ENCODE results near the gene GLOD4. TPM values are rescaled to one million over a fixed set of nuclear protein-coding genes. Genes with fewer than 3 reads are reported as not detected.

GLOD4 gene, protein sequence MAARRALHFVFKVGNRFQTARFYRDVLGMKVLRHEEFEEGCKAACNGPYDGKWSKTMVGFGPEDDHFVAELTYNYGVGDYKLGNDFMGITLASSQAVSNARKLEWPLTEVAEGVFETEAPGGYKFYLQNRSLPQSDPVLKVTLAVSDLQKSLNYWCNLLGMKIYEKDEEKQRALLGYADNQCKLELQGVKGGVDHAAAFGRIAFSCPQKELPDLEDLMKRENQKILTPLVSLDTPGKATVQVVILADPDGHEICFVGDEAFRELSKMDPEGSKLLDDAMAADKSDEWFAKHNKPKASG
- polyA plus RNA-seq = 231 and 235 TPM in 2 replicates
- 119 and 123 TPM in 2 replicates for polyA minus RNA-seq

DNA sequence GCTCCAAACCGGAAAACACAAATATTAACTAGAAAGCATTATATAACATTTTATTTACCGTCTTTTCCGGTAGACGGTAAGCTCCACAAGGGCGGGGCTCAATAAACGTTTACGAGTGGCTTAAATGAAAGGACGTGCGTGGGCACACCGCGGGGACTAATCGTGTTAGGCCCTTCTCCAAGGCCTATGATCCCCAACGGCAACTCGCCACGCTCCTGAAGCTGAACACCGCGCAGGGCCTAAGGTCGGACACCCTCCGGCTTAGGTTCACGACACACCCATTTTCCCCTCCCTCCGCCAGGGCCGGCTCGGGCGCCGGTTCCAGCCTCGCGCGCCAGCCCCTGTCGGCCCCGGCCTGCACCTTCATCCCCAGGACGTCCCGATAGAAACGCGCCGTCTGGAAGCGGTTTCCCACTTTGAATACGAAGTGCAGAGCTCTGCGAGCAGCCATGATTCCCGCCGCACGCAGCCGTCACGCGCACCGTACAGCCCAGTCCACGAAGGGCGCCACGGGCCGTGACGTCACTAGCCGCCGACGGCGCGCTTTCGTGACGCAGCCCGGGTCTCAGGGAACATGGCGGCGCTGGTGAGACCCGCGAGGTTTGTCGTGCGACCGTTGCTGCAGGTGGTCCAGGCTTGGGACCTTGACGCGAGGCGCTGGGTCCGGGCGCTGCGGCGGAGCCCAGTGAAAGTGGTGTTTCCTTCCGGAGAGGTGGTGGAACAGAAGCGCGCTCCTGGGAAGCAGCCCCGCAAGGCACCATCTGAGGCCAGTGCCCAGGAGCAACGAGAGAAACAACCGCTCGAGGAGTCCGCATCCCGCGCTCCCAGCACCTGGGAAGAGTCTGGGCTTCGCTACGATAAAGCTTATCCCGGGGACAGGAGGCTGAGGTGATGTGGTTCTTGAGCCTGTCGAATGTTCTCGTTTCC lies at the start of gene GLOD4, which contains the start of gene MRM3:
TSS of gene GLOD4 (minus strand) at position 476 of the 927 bp plus-strand sequence. CDS start at position 451, 25 bp downstream.
TSS of gene MRM3 (plus strand) at position 549 of the 927 bp plus-strand sequence. CDS start at position 575, 26 bp downstream.
- H3K79me2 ChIP-seq (replicated peaks; ENCODE audit: insufficient read depth, low read length) = peaks cover 46% of the 10 kb centered on the region

DNA sequence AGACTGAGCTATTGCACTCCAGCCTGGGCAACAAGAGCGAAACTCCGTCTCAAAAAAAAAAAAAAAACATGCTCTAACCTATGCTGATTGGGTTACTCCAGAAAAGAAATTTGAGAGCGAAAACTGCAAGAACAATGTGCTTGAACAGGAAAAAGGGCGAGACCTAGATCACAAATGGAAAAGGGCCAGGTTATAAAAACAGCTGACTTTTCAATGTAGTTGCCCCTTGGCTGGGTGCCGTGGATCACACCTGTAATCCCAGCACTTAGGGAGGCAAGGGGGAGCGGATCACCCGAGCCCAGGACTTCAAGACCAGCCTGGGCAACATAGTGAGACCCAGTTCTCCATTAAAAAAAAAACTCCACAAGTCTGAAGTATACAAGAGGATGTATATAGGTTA lies 48.9 kb upstream of the GLOD4 start:
- H3K79me2 ChIP-seq (replicated peaks; ENCODE audit: insufficient read depth, low read length) = no peaks in the 10 kb centered on the region
- H3K9ac ChIP-seq (ENCODE audit: low read length) = no peak overlapping the region
- H2AFZ ChIP-seq (ENCODE audit: low read depth, low read length) = no peak overlapping the region
- no peaks in the 10 kb centered on the region for H4K20me1 ChIP-seq (ENCODE audit: insufficient read depth)
- H3K9me2 ChIP-seq (ENCODE audit: insufficient read depth, low read length) = no peaks in the 10 kb centered on the region
- no peaks in the 10 kb centered on the region for H3K27me3 ChIP-seq (ENCODE audit: insufficient read depth, low read depth, low read length)
- no peaks in the 10 kb centered on the region for H3F3A ChIP-seq (ENCODE audit: insufficient read depth, low read length, poor library complexity, severe bottlenecking)
- H3K36me3 ChIP-seq (ENCODE audit: insufficient read depth, low read length) = no peaks in the 10 kb centered on the region
- H3K27ac ChIP-seq (ENCODE audit: low read length) = no peak overlapping the region
- no peaks in the 10 kb centered on the region for H3K9me3 ChIP-seq (ENCODE audit: low read length)
- no peak overlapping the region for H3K4me2 ChIP-seq (ENCODE audit: low read length)
- no peak overlapping the region for H3K4me3 ChIP-seq (ENCODE audit: low read length)
- no peak for TF ChIP-seq SMC3 (conservative IDR thresholded peaks at IDR 0.05; ENCODE audit: poor library complexity)
- TF ChIP-seq EZH2 (IDR thresholded peaks at IDR 0.05; ENCODE audit: borderline replicate concordance, insufficient read depth, low read length, poor library complexity, severe bottlenecking) = no peak
- TF ChIP-seq EP300 (conservative IDR thresholded peaks at IDR 0.05; ENCODE audit: poor library complexity, severe bottlenecking) = no peak
- TF ChIP-seq MXI1 (conservative IDR thresholded peaks at IDR 0.05; ENCODE audit: poor library complexity, severe bottlenecking) = no peak
- TF ChIP-seq POLR2AphosphoS5 (IDR thresholded peaks at IDR 0.05) = no peak
- no peak for TF ChIP-seq TAF1 (IDR thresholded peaks at IDR 0.05; ENCODE audit: low read depth)
- no peak for TF ChIP-seq RAD21 (conservative IDR thresholded peaks at IDR 0.05)
- TF ChIP-seq, protein P1, sequence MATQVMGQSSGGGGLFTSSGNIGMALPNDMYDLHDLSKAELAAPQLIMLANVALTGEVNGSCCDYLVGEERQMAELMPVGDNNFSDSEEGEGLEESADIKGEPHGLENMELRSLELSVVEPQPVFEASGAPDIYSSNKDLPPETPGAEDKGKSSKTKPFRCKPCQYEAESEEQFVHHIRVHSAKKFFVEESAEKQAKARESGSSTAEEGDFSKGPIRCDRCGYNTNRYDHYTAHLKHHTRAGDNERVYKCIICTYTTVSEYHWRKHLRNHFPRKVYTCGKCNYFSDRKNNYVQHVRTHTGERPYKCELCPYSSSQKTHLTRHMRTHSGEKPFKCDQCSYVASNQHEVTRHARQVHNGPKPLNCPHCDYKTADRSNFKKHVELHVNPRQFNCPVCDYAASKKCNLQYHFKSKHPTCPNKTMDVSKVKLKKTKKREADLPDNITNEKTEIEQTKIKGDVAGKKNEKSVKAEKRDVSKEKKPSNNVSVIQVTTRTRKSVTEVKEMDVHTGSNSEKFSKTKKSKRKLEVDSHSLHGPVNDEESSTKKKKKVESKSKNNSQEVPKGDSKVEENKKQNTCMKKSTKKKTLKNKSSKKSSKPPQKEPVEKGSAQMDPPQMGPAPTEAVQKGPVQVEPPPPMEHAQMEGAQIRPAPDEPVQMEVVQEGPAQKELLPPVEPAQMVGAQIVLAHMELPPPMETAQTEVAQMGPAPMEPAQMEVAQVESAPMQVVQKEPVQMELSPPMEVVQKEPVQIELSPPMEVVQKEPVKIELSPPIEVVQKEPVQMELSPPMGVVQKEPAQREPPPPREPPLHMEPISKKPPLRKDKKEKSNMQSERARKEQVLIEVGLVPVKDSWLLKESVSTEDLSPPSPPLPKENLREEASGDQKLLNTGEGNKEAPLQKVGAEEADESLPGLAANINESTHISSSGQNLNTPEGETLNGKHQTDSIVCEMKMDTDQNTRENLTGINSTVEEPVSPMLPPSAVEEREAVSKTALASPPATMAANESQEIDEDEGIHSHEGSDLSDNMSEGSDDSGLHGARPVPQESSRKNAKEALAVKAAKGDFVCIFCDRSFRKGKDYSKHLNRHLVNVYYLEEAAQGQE (IDR thresholded peaks at IDR 0.05; ENCODE audit: borderline replicate concordance) = no peak

More for the DNA sequence above, at the start of gene GLOD4, which contains the start of gene MRM3:
- Histone ChIP-seq H3K9ac (ENCODE audit: low read length) (peak within 1 kb of the TSS; percentile 81), H3K27me3 (ENCODE audit: insufficient read depth, low read depth, low read length) (no peaks in the 10 kb centered on the region), H2AFZ (ENCODE audit: low read depth, low read length) (peak within 1 kb of the TSS; percentile 69), H3K4me3 (ENCODE audit: low read length) (peak within 1 kb of the TSS; percentile 96), H3K36me3 (ENCODE audit: insufficient read depth, low read length) (no peaks in the 10 kb centered on the region), H3K27ac (ENCODE audit: low read length) (peak within 1 kb of the TSS; percentile 76), H3K4me2 (ENCODE audit: low read length) (peak within 1 kb of the TSS; percentile 91), H3K9me2 (ENCODE audit: insufficient read depth, low read length) (no peaks in the 10 kb centered on the region), H4K20me1 (ENCODE audit: insufficient read depth) (no peaks in the 10 kb centered on the region), H3F3A (ENCODE audit: insufficient read depth, low read length, poor library complexity, severe bottlenecking) (no peaks in the 10 kb centered on the region), H3K9me3 (ENCODE audit: low read length) (no peaks in the 10 kb centered on the region)
- peak; percentile 63 for TF ChIP-seq SMC3 (conservative IDR thresholded peaks at IDR 0.05; ENCODE audit: poor library complexity)
- TF ChIP-seq RAD21 (conservative IDR thresholded peaks at IDR 0.05) = peak; percentile 41
- TF ChIP-seq EP300 (conservative IDR thresholded peaks at IDR 0.05; ENCODE audit: poor library complexity, severe bottlenecking) = peak; percentile 72
- no peak for TF ChIP-seq EZH2 (IDR thresholded peaks at IDR 0.05; ENCODE audit: borderline replicate concordance, insufficient read depth, low read length, poor library complexity, severe bottlenecking)
- peak; percentile 98 for TF ChIP-seq MXI1 (conservative IDR thresholded peaks at IDR 0.05; ENCODE audit: poor library complexity, severe bottlenecking)
- TF ChIP-seq, protein P1 (IDR thresholded peaks at IDR 0.05; ENCODE audit: borderline replicate concordance) = no peak
- TF ChIP-seq TAF1 (IDR thresholded peaks at IDR 0.05; ENCODE audit: low read depth) = peak; percentile 44
- TF ChIP-seq, protein P2, sequence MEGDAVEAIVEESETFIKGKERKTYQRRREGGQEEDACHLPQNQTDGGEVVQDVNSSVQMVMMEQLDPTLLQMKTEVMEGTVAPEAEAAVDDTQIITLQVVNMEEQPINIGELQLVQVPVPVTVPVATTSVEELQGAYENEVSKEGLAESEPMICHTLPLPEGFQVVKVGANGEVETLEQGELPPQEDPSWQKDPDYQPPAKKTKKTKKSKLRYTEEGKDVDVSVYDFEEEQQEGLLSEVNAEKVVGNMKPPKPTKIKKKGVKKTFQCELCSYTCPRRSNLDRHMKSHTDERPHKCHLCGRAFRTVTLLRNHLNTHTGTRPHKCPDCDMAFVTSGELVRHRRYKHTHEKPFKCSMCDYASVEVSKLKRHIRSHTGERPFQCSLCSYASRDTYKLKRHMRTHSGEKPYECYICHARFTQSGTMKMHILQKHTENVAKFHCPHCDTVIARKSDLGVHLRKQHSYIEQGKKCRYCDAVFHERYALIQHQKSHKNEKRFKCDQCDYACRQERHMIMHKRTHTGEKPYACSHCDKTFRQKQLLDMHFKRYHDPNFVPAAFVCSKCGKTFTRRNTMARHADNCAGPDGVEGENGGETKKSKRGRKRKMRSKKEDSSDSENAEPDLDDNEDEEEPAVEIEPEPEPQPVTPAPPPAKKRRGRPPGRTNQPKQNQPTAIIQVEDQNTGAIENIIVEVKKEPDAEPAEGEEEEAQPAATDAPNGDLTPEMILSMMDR (IDR thresholded peaks at IDR 0.05; ENCODE audit: poor library complexity, severe bottlenecking) = peak; percentile 35
- TF ChIP-seq POLR2AphosphoS5 (IDR thresholded peaks at IDR 0.05) = peak; percentile 96
